ENCODE data around the gene EHMT2. TPM values are rescaled to one million over a fixed set of nuclear protein-coding genes. Genes with fewer than 3 reads are reported as not detected.

Gene EHMT2
- total and polyA plus RNA-seq, 2 of the 13 experiments (the other 11 are each of a cell fraction or from before 2014, with no cell fraction given): 55.2 to 69.2 TPM

DNA sequence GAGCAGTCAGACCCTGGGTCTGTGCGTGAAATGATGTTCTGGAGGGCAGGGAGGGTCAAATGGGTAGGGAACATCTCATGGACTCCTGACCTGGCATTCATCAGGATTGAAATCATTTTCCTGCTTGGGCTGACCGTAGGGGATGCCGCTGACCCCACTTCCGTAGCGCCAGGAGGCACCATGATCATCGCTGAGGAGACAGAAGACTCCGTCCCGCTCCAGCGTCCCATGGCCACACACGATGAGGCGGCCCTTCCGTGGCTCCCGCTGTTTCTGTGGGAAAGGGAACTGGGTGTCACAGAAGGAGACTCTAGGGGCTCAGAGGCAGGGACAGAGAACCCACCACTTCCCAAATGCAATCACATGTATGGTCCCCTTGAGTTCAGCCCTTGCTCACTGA is 37.1 kb downstream of the EHMT2 start:
- Histone ChIP-seq H3K9me3 (ENCODE audit: low read length) (no peaks in the 10 kb centered on the region), H2AFZ (ENCODE audit: low read length) (no peak overlapping the region), H3K79me2 (ENCODE audit: insufficient read depth, low read length) (peaks cover 35% of the 10 kb centered on the region), H3K4me3 (replicated peaks in 1 of 3; ENCODE audit: insufficient read depth in 1 of 3, low read depth in 2 of 3, low read length in 3 of 3) (no peak overlapping the region), H4K20me1 (ENCODE audit: insufficient read depth, low read length) (no peaks in the 10 kb centered on the region), H3K27me3 (ENCODE audit: control insufficient read depth in 1 of 2, insufficient read depth in 2 of 2, low read length in 2 of 2) (no peaks in the 10 kb centered on the region; a peak in 1 of 5 replicates), H3K27ac (ENCODE audit: extremely low read length, insufficient read depth, low read length) (no peak overlapping the region), H3K36me3 (replicated peaks in 1 of 2; ENCODE audit: control insufficient read depth in 1 of 2, insufficient read depth in 2 of 2, low read length in 2 of 2) (peaks cover 8 to 33% of the 10 kb centered on the region in 2 experiments; a peak in 4 of 5 replicates), H3K4me2 (ENCODE audit: low read depth, low read length) (no peak overlapping the region), H3K9ac (ENCODE audit: insufficient read depth, low read depth, low read length) (no peak overlapping the region), H3K4me1 (ENCODE audit: insufficient read depth, low read length) (peaks cover 49% of the 10 kb centered on the region)
- CTCF ChIA-PET (ENCODE audit: low intra/inter-chr PET ratio, low total read pairs): no interaction called here
- ATAC-seq (no peak), FAIRE-seq (no peak), DNase-seq (ENCODE audit: low spot score) (no peak)
- 98% methylated on average over 13 of the region's 13 CpGs for WGBS (ENCODE audit: low lambda C conversion rate)
- POLR2A ChIA-PET: interaction anchor here (1.3 to 1.9 kb wide), 4 partner anchors 16 to 112 kb away, joined by 4 read pairs; partner anchors contain the start of gene DXO
- BruUV-seq (replicated peaks): no TSS peak
- intact Hi-C loops (cut with micrococcal nuclease; ENCODE audit: unreplicated experiment) (no loop called here), in situ Hi-C loops (cut with HindIII; ENCODE audit: extremely low pct_ligation_motif_present, low pct_unique_long_range_greater_than_20kb) (no loop called here)
- TF ChIP-seq, protein P1, sequence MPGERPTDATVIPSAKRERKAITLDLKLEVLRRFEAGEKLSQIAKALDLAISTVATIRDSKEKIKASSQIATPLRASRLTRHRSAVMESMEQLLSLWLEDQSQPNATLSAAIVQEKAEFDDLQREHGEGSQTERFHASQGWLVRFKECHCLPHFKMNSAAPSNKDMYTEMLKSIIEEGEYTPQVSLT (CRISPR knock-in tag; IDR thresholded peaks at IDR 0.05; ENCODE audit: borderline replicate concordance, low read depth): no peak
- TF ChIP-seq NAIF1 (CRISPR knock-in tag; IDR thresholded peaks at IDR 0.05; ENCODE audit: borderline replicate concordance) (no peak), BRCA1 (CRISPR knock-in tag; IDR thresholded peaks at IDR 0.05) (no peak), KLF13 (CRISPR knock-in tag; IDR thresholded peaks at IDR 0.05) (no peak), CCAR2 (optimal IDR thresholded peaks at IDR 0.05; ENCODE audit: low read depth, low read length) (no peak), AGO1 (IDR thresholded peaks at IDR 0.05; ENCODE audit: low read depth, low read length, poor library complexity, severe bottlenecking) (peak; percentile 93), RBFOX2 (IDR thresholded peaks at IDR 0.05; ENCODE audit: low read depth, low read length) (peak; percentile 46; the same call in 1 of the 2 replicates), ZSCAN21 (CRISPR knock-in tag; IDR thresholded peaks at IDR 0.05; ENCODE audit: borderline replicate concordance) (0 out of 2 replicates have a peak, but pooled peaks have one; percentile 2), MYC (CRISPR knock-in tag; IDR thresholded peaks at IDR 0.05; ENCODE audit: borderline replicate concordance) (no peak), POLR2AphosphoS5 (IDR thresholded peaks at IDR 0.05; ENCODE audit: low read depth, low read length) (0 out of 2 replicates have a peak, but pooled peaks have one; percentile 1)
- TF ChIP-seq, protein P2, sequence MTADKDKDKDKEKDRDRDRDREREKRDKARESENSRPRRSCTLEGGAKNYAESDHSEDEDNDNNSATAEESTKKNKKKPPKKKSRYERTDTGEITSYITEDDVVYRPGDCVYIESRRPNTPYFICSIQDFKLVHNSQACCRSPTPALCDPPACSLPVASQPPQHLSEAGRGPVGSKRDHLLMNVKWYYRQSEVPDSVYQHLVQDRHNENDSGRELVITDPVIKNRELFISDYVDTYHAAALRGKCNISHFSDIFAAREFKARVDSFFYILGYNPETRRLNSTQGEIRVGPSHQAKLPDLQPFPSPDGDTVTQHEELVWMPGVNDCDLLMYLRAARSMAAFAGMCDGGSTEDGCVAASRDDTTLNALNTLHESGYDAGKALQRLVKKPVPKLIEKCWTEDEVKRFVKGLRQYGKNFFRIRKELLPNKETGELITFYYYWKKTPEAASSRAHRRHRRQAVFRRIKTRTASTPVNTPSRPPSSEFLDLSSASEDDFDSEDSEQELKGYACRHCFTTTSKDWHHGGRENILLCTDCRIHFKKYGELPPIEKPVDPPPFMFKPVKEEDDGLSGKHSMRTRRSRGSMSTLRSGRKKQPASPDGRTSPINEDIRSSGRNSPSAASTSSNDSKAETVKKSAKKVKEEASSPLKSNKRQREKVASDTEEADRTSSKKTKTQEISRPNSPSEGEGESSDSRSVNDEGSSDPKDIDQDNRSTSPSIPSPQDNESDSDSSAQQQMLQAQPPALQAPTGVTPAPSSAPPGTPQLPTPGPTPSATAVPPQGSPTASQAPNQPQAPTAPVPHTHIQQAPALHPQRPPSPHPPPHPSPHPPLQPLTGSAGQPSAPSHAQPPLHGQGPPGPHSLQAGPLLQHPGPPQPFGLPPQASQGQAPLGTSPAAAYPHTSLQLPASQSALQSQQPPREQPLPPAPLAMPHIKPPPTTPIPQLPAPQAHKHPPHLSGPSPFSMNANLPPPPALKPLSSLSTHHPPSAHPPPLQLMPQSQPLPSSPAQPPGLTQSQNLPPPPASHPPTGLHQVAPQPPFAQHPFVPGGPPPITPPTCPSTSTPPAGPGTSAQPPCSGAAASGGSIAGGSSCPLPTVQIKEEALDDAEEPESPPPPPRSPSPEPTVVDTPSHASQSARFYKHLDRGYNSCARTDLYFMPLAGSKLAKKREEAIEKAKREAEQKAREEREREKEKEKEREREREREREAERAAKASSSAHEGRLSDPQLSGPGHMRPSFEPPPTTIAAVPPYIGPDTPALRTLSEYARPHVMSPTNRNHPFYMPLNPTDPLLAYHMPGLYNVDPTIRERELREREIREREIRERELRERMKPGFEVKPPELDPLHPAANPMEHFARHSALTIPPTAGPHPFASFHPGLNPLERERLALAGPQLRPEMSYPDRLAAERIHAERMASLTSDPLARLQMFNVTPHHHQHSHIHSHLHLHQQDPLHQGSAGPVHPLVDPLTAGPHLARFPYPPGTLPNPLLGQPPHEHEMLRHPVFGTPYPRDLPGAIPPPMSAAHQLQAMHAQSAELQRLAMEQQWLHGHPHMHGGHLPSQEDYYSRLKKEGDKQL (CRISPR knock-in tag; IDR thresholded peaks at IDR 0.05; ENCODE audit: low read depth): no peak
- TF ChIP-seq, protein P3, sequence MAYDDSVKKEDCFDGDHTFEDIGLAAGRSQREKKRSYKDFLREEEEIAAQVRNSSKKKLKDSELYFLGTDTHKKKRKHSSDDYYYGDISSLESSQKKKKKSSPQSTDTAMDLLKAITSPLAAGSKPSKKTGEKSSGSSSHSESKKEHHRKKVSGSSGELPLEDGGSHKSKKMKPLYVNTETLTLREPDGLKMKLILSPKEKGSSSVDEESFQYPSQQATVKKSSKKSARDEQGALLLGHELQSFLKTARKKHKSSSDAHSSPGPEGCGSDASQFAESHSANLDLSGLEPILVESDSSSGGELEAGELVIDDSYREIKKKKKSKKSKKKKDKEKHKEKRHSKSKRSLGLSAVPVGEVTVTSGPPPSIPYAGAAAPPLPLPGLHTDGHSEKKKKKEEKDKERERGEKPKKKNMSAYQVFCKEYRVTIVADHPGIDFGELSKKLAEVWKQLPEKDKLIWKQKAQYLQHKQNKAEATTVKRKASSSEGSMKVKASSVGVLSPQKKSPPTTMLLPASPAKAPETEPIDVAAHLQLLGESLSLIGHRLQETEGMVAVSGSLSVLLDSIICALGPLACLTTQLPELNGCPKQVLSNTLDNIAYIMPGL (CRISPR knock-in tag; IDR thresholded peaks at IDR 0.05; ENCODE audit: borderline replicate concordance in 1 of 2, low read depth in 1 of 2): 0 out of 4 replicates have a peak, but pooled peaks of 1 of the 2 experiments have one; percentile 11
- TF ChIP-seq, protein P4, sequence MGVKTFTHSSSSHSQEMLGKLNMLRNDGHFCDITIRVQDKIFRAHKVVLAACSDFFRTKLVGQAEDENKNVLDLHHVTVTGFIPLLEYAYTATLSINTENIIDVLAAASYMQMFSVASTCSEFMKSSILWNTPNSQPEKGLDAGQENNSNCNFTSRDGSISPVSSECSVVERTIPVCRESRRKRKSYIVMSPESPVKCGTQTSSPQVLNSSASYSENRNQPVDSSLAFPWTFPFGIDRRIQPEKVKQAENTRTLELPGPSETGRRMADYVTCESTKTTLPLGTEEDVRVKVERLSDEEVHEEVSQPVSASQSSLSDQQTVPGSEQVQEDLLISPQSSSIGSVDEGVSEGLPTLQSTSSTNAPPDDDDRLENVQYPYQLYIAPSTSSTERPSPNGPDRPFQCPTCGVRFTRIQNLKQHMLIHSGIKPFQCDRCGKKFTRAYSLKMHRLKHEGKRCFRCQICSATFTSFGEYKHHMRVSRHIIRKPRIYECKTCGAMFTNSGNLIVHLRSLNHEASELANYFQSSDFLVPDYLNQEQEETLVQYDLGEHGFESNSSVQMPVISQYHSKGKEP (CRISPR knock-in tag; IDR thresholded peaks at IDR 0.05): no peak

Data from HepG2 (cell line).